GM19455 (cell line): ENCODE data around the gene IRF2BP1.

Experiments used
- ATAC-seq: cut with Tn5 transposase; IDR thresholded peaks from one replicate; pipeline ENCODE4 v1.9.1; 2021; ENCODE audit not compliant: unreplicated experiment

Gene IRF2BP1

GRCh38 chr19:45863335-45863839 lies 22.6 kb downstream of the IRF2BP1 start:
- no peak for ATAC-seq

- peak; percentile 89 for ATAC-seq
Observed at GRCh38 chr19:45862564-45863334, 23.2 kb downstream of the IRF2BP1 start, which contains the start of gene SYMPK. SYMPK (minus strand) TSS chr19:45863147; CDS start chr19:45854495, 8,652 bp downstream.

- no peak for ATAC-seq
Observed at GRCh38 chr19:45862271-45862563, 23.7 kb downstream of the IRF2BP1 start.

- ATAC-seq = no peak
Observed at GRCh38 chr19:45860359-45861259, 25.3 kb downstream of the IRF2BP1 start.

GRCh38 chr19:45854167-45854778 lies 31.7 kb downstream of the IRF2BP1 start:
- ATAC-seq = no peak

GRCh38 chr19:45852983-45853382 lies 33.0 kb downstream of the IRF2BP1 start:
- no peak for ATAC-seq

- ATAC-seq = no peak
Observed at GRCh38 chr19:45852145-45852750, 33.7 kb downstream of the IRF2BP1 start.

GRCh38 chr19:45848922-45849321 lies 37.0 kb downstream of the IRF2BP1 start:
- no peak for ATAC-seq

GRCh38 chr19:45847663-45848062 lies 38.3 kb downstream of the IRF2BP1 start:
- ATAC-seq = no peak

- no peak for ATAC-seq
Observed at GRCh38 chr19:45842198-45842597, 43.7 kb downstream of the IRF2BP1 start.

- ATAC-seq = no peak
Observed at GRCh38 chr19:45834970-45835369, 51.0 kb downstream of the IRF2BP1 start.
